Mesenteric fat pad (tissue), 1 donor: ENCODE results near the gene LHB. TPM values are rescaled to one million over a fixed set of nuclear protein-coding genes. Genes with fewer than 3 reads are reported as not detected.

Source experiments
- DNase-seq: peaks from one replicate; pipeline ENCODE4 v3.0.0-alpha.2; 2020; ENCODE audit warnings: low spot score
- microRNA-seq: library from miRNA; unstranded; fragments of <30 nt; microRNA quantifications from one replicate; pipeline ENCODE4 v1.2.0, GENCODE V29; 2020; ENCODE audit warnings: borderline number of aligned reads
- total RNA-seq: library from RNA; stranded (reverse); fragmentation: NEBNext Ultra II Directional; extraction: Animal tissue kit (Norgen Biotek cat#: 25700); gene quantifications from one replicate; pipeline ENCODE4 v1.2.1, GENCODE V29; 2021
- donor health status: DM: yes; HTN: yes; CAD: no.

Gene LHB
- total RNA-seq, 1 donor from 2014 or later, result not detected

DNA sequence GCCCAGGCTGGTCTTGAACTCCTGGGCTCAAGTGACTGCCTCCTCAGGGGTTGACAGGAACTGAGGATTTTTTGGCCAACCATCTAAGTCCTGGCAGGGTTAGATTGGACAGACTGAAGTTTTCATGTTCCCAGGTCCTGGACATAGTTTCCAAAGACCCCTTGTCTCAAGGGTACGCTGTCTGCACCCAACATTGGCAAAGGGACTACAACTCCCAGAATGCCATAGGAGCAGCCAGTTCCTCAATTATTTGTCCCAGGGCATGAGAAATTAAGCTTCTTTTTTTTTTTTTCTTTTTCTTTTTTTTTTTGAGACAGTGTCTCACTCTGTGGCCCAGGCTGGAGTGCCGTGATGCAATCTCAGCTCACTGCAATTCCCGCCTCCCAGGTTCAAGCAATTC, 30.7 kb downstream of the LHB start:
- DNase-seq, result no peak

DNA sequence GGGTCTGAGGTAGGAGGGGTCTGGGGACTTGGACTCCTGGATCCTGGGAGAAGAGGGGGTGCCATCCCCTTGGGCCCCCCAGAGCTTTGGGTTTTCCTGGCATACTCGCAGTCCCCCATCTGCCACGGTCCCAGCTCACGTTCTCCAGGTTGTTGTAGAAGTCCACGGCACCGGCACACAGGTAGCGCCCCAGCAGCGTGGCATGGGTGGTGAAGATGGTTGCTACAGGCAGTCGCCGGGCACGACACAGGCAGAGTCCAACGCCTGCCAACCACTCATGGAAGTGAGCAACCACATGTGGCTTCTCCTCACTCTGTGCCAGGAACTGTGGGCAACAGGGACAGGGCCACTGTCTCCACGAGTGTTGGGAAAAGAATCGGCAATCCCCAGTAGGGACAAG, 31.2 kb downstream of the LHB start:
- DNase-seq, result no peak

DNA sequence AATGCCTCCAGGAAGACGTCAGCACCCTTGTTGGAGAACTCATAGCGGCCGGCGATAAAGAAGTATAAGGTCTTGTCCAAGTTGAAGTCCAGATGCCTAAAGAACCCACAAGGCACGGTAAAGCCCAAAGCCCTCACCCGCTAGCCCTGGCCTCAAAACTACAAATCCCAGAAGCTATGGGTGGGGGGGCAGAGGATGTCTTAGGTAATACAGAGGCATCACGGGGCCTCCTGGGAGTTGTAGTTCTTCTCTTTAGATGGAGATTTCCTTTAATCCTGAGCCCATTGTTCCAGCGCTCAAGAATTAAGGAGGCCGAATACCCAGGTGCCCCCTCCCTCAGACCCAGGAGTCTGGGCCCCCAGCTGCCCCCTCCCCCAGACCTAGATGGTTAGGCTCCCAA, 34.6 kb downstream of the LHB start:
- DNase-seq, result no peak

DNA sequence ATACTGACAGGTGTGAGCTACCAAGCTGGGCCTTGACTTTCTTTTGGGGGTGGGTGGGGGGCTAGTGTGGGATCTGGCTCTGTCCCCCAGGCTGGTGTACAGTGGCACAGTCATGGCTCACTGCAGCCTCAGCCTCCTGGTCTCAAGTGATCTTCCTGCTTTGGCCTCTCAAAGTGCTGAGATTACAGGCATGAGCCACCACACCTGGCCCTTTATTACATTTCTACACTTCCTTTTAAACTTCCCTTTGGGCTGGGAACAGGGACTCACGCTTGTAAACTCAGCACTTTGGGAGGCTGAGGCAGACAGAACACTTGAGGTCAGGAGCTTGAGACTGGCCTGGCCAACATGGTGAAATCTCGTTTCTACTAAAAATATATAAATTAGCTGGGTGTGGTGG, 39.8 kb downstream of the LHB start:
- DNase-seq, result no peak

DNA sequence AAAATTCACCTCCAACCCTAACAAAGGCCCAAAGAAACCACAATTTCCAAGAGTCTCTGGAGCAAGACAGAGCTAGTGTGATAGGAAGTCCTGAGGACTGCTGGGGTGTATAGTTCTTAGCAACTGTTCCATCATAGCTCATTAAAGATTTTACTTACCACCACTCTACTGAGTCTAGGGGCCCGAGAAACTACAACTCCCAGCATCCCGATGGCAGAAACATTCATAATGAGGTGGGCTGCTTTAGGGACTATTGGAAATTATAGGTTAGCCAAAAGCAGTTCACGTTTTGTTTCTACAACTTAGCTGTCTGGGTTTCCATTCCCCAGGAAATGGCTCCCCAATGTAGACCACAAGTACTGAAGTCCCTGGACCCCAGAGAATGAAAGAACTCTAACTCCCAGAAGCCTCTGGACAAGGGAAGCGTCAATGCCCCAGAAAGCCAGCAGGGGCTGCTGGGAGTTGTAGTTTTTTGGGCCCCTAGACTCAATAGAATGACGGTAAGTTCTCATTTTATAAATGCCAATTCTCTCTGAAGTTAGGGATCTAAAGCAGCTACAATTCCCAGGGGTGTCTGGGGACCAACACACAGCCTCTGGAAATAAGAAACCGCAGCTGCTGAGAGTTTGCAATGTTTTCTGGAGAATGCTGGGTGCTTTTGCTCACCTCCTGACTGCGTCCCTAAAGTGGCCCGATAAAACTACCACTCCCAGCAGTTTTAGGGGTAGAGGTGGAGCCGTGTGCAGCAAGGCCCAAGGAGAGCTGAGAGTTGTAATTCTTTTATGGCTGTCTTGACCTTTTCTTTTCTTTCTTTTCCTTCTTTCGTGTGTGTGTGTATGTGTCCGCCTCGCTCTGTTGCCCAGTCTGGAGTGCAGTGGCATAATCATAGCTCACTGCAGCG, 40.7 kb downstream of the LHB start:
- no peak for DNase-seq

DNA sequence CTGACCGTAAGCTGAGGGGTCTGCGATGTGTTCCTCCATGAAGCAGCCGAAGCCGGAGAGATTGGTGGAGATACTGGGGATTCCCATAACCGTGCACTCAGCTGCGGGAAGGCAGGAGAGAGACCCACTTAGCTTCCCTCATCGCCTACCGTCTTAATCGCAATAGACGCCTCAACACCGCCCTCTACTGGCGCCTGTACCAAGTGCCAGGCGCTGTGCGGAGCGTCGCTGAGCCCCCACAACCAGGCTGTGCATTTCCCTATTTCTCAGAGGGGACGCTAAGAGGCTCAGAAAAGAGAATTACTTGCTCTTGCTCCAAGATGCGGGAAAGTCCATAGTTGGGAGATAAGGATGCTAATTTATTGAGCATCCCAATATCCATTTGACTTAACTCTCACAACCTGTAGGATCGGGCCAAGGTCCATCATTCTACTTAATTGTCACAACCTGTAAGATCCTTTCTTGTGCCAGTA, 45.9 kb downstream of the LHB start:
- DNase-seq, result no peak

- no peak for DNase-seq
Observed at GRCh38 chr19:48970139-48970766, 46.6 kb downstream of the LHB start.

- no peak for DNase-seq
Observed at GRCh38 chr19:48969276-48970138, 47.4 kb downstream of the LHB start.

- DNase-seq, result no peak
Observed at GRCh38 chr19:48968813-48969218, 48.1 kb downstream of the LHB start.

GRCh38 chr19:48968179-48968661, 48.7 kb downstream of the LHB start:
- DNase-seq, result no peak

- no peak for DNase-seq
Observed at GRCh38 chr19:48967346-48968178, 49.3 kb downstream of the LHB start.

DNA sequence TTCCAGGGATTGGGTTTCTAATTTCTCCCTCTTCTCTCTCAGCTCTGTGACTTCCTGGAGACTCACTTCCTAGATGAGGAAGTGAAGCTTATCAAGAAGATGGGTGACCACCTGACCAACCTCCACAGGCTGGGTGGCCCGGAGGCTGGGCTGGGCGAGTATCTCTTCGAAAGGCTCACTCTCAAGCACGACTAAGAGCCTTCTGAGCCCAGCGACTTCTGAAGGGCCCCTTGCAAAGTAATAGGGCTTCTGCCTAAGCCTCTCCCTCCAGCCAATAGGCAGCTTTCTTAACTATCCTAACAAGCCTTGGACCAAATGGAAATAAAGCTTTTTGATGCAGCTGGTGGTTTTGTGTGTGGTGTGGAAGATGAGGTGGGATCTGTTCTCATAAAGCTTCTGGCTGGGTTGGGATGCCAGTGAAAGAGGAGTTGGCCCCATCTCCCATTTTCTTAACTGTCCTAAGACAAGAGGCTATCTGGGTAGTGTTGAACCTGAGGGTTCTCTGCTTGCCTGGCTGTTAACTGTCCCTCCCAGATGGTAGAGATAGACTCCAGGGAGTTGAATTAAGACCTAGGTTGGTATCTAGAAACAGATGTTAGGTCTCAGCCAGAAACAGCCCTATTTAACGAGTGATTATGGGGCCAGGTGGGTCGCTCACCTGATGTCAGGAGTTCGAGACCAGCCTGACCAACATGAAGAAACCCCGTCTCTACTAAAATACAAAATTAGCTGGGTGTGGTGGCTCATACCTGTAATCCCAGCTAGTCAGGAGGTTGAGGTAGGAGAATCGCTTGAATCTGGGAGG, 50.1 kb downstream of the LHB start:
- no peak for DNase-seq

Small RNAs within 50 kb of the gene (microRNA-seq; reads per million reads assigned to microRNA genes)
- gene MIR6798, result not detected

Other genes with a start within 250 kb of the LHB start
- 20.3 TPM for gene BCAT2, start 206.1 kb downstream of the LHB start, total RNA-seq
- gene HSD17B14, start 180.6 kb downstream of the LHB start, total RNA-seq, result 9.4 TPM
- 44.9 TPM for gene PLEKHA4, start 148.5 kb downstream of the LHB start, total RNA-seq
- gene PPP1R15A, start 144.7 kb downstream of the LHB start, total RNA-seq, result 152 TPM
- gene TULP2, start 118.3 kb downstream of the LHB start, total RNA-seq, result not detected
- 304 TPM for gene NUCB1, start 116.8 kb downstream of the LHB start, total RNA-seq
- gene DHDH, start 83.4 kb downstream of the LHB start, total RNA-seq, result 0.61 TPM
- gene BAX, start 62.2 kb downstream of the LHB start, total RNA-seq, result 71.8 TPM
- 9,334 TPM for gene FTL, start 51.8 kb downstream of the LHB start, total RNA-seq
- gene GYS1, start 23.8 kb downstream of the LHB start, total RNA-seq, result 82.0 TPM
- gene RUVBL2, start 23.2 kb downstream of the LHB start, total RNA-seq, result 40.0 TPM
- gene CGB3, start 7.2 kb upstream of the LHB start, total RNA-seq, result not detected
- gene CGB2, start 14.8 kb upstream of the LHB start, total RNA-seq, result not detected
- not detected for gene CGB1, start 19.8 kb upstream of the LHB start, total RNA-seq
- not detected for gene CGB5, start 26.8 kb upstream of the LHB start, total RNA-seq
- not detected for gene CGB8, start 32.0 kb upstream of the LHB start, total RNA-seq
- not detected for gene CGB7, start 40.7 kb upstream of the LHB start, total RNA-seq
- gene NTF4, start 47.7 kb upstream of the LHB start, total RNA-seq, result not detected
- gene KCNA7, start 55.6 kb upstream of the LHB start, total RNA-seq, result not detected
- gene SNRNP70, start 68.4 kb upstream of the LHB start, total RNA-seq, result 148 TPM
- gene LIN7B, start 97.3 kb upstream of the LHB start, total RNA-seq, result 4.2 TPM
- gene C19orf73, start 102.1 kb upstream of the LHB start, total RNA-seq, result not detected
- gene PPFIA3, start 102.5 kb upstream of the LHB start, total RNA-seq, result 3.1 TPM
- 1.3 TPM for gene HRC, start 138.3 kb upstream of the LHB start, total RNA-seq
- 17.0 TPM for gene TRPM4, start 140.7 kb upstream of the LHB start, total RNA-seq